GM21528 (cell line): ENCODE results near the gene FTO.
"Not testable (repeated sequence)": the region's sequence is repeated elsewhere in the genome, so short reads cannot be mapped to it uniquely, and the experiment has no call there.

Source experiments
- ATAC-seq: cut with Tn5 transposase; IDR thresholded peaks from one replicate; pipeline ENCODE4 v1.9.1; 2021; ENCODE audit warnings: mild to moderate bottlenecking, moderate library complexity; ENCODE audit not compliant: unreplicated experiment, low FRiP score

The FTO gene

DNA sequence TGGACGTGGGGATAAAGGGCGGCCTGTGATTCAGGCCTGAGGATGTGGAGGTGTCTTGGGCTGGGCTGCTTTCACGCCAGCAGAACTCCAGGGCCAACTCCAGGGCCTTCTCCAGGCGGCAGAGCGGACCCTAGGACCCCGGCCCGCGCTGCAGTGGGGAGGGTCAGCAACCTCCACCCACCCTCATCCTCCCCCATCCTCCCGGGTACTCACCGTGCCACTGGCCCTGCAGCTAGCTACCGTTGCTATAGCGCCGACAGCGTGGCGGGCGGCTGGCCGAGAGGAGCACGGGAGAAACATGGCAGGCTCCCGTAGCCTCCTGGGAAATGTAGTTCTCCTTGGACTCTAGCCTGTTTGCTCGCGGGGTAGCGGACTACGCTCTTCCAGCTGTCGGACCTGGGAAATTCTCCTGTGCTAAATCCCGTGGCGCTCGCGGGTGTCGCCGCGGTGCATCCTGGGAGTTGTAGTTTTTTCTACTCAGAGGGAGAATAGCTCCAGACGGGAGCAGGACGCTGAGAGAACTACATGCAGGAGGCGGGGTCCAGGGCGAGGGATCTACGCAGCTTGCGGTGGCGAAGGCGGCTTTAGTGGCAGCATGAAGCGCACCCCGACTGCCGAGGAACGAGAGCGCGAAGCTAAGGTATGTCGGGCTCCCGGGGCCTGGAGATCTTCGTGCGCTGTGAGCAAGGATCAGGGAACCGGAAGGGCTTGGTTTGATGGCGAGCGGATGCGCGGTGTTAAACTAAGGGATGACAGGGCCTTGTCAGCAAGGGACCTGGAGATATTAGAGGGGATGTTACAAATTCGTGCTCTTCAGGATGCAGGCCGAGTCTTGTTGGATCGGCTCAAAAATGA, at the start of gene FTO, which contains the start of gene RPGRIP1L:
Gene FTO (plus strand): TSS at position 567 of the 855 bp plus-strand sequence.
Gene RPGRIP1L (minus strand): TSS at position 270 of the 855 bp plus-strand sequence. CDS start 3,136 bp downstream, outside the sequence.
- ATAC-seq, result peak; percentile 99

DNA sequence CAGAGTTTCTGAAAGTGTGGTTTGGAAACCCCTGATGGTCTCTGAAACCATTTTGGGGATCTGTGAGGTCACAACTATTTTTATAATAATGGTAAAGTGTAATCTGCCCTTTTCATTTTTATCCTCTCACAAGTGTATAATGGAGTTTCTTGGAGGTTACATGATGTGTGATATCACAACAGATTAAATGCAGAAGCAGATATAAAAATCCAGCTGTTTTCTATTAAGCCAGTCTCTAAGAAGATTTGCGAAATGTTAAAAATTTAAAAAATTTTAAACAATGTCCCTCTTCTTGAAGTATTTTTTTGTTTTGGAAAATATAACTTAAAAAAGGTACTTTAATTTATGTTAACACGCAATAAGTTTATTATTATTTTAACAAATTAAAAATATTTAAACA, 49.0 kb upstream of the FTO start:
- no peak for ATAC-seq

DNA sequence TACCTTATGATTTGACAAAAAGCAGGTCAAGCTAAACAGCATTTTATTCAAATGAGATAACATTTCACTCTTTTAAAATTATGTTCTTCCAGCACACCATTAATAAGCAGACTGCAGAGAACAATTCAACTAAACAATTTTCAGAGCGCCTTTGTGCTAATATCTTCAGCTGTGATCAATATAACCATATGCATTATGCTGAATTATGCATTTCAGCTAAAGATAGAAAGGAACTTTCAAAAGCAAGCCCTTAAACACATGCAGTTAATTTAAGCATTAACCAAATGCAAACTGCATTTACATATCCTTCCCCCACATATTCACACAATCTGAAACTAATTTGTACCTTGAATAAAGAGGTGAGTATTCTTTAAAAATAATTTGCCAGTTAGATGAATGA, 41.9 kb upstream of the FTO start:
- ATAC-seq, result no peak

DNA sequence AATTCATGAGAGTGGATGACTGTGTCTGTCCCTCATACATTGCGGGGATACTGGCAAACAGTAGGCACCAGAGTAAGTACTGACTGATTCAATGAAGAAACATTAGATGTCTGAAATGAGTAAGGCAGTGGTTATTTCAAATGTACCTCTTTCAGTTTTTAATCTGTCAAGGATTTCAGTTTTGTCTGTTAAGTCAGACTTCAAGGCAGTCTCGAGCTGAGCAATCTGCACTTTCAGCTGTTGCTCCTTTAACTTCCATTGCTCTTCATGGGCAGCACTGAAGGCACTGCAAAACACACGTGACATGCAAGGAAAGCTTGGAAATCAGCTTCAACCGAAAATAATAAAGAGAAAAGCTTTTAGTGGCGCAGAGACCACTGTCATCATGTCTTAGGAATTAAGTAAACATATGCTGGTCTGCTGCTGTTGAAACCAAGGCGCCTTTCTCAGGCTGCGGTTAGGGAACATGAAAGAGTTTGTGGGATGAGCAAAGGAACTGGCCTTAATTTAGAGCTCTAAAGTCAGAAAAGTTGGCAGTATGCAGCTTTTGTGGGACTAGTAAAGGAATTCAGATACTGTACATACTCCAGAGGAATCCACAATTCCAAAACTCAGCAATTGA, 39.1 kb upstream of the FTO start:
- ATAC-seq, result no peak

DNA sequence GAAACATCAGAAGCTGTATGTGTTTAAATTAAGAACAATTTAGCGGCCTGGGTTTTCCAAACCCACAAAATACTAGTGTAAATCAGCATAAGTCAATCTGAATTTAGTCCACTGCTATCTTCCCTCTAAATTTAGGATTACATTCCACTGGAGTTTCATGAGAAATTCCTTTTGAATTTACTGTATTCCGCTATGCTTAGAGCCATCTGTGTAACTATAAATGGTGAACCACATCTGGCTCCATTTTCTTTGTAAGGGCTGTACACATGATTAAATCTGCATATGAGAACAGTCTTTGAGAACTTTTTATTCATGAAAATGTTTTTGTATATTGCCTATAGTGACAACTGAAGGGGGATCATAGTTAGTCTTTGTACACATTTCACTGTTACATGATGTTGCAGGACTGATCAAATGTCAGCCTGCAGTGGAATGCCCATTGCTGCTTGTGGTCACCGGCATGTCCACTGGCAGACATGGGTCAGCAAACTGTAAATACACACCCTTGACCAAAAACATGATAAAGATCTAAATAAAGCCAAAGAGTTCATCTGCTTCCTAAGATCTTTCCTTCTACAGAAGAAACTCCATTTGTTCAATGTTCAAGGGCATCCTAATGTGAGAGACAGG, 37.1 kb upstream of the FTO start:
- no peak for ATAC-seq

DNA sequence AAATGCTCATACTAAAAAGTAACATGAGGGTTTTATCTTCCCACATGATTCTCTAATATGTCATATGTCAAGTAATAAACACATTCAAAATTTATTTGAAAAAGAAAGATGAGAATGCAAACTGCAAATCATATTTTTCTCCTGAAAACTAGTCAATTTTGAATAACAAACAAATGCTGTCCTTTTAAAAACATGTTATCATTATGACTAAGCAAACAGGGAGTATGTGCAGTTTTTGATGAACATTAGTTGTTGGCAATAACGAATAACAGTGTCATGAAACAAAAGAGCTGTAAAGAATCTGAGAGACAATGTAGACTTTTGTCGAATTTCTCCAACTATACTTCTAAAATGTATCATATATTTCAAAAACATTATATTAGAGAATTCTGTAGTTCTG, 35.1 kb upstream of the FTO start:
- no peak for ATAC-seq

DNA sequence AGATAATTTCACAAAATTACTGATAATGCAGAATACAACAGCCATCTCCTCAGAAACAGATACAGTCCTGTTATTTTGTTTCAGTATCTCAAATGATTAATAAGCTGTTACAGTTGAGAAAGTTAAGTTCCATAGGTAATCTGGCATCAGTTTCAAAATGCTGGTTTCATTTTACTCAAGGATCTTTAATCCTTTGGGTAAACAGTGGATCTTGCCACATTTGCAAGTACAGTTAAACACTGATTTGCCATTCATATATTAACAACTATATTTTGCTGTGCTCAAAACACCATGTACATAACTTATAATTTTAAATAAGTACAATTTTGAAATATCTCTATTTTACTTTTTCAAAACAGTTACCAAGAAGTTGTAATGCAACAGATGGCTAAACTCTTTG, 31.5 kb upstream of the FTO start:
- no peak for ATAC-seq

DNA sequence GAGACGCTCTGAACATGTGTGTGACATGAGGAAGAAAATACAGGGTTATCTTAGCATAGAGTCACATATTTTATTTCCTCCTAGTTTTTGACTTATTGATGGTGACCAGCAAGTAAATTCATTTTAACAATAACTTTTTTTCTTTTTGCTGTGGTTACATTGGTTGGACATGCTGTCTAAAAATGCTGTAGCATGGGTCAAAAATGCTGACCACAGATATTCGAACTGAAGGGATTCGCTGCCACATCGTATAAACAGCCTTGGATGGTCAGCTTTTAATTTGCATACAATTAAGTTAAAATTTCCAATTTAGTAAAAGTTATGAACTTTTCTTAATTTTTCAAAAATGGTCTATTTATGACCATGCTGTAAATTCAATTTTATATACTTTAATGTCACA, 30.8 kb upstream of the FTO start:
- ATAC-seq, result no peak

DNA sequence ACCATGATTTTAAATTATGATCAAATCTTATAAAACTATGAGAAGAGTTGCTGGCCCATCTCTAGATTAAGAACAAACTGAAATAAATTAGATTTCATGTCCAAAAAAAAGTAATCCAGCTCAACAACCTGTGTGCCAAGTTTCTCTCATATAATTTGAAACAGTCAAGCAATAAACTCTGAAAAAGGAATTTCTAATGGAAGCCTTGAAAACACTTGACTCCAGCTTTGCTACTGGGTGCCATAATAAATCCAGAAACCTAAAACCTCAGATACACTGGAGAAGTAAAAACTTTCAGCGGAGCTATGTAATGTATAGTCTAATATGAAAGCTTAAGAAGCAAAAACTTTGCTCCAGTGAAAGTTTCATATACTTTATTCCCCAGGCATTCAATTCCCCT, 25.8 kb upstream of the FTO start:
- ATAC-seq, result no peak

DNA sequence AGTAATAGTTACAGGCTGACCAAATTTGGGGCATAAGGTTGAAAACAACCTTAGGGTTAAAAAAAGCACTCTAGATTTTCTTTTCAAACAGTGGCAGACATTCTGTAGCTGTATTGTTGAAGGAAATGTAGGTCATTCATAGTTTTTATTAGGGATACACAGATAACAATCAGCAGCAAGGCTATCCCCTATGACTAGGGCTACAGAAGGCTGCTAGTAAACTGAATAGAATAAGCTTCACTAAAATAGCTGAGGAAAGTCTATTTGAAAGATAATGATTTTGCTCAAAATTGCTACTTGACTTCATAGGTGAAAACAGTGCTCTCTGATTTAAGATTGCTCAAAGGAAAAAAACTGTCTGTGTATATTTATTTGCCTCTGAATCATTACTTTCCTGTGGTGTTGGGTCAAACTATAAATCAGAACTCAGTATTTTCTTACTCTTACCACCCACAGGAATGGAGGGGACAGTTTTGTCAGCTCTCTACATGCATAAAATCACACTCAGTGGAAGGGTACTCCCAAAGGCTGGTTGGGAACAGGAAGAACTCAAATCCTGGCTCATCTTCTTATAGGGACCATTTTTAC, 25.1 kb upstream of the FTO start:
- ATAC-seq, result no peak

DNA sequence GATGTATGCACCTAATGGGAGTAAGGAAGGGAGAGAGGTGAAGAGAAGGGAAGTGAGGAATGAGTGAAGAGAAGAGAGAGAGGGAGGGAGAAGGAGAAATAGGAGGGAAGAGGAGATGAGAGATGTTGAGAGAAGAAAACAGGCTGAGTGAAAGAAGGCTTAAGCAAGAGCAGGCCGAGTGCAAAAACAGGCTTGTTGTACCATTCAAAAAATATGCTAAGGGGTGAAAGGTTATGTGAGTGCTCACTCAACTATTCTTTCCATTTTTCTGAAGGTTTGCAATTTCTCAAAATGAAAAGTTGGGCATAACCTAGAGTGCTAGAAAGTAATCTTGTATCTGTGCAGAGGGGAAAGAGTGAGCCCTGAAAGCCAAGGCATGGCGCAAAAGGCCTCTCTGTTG, 23.2 kb upstream of the FTO start:
- no peak for ATAC-seq

DNA sequence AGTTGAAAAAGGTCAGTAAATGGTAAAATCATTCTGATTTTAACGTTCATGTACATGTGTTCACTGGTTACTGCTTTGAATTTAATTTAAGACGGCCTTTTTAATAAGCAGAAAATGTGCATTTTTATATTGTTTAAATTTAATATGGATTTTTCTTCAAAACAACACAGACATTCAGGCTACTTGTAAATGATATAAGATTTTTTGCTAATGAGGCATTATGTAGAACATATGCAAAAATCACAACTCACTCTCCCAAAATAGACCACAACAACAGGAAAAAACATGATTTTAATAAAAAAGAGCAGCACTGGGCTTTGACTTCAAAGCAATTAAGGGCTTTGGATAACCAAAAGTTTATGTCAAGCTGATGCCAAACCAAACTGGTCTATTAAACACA, 22.6 kb upstream of the FTO start:
- ATAC-seq, result no peak

DNA sequence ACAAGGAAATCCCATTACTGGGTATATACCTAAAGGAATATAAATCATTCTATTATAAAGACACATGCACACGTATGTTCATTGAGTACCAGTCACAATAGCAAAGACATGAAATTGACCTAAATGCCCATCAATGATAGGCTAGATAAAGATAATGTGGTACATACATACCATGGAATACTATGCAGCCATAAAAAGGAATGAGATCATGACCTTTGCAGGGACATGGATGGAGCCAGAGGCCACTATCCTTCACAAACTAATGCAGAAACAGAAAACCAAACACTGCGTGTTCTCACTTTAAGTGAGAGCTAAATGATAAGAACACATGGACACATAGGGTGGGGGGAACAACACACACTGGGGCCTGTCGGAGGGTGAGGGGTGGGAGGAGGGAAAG, 18.6 kb upstream of the FTO start:
- ATAC-seq, result not testable (repeated sequence)

DNA sequence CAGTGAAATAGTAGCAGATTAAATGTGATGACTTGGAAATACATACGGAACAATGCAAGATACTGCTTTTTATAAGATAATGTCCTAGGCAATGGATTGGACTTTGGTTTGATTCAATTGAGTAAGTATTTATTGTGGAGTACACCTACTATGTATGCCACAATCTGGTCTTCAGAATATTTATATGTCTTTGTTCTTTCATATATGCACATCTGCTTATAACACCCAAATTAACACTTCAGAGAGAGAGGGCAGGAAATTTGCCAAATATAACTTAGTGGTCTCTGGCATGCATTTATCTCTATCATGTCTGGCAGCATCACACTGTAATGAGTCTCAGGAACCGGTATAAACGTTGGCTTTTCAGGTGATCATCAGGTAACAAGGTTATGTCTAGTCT, 17.2 kb upstream of the FTO start:
- no peak for ATAC-seq

DNA sequence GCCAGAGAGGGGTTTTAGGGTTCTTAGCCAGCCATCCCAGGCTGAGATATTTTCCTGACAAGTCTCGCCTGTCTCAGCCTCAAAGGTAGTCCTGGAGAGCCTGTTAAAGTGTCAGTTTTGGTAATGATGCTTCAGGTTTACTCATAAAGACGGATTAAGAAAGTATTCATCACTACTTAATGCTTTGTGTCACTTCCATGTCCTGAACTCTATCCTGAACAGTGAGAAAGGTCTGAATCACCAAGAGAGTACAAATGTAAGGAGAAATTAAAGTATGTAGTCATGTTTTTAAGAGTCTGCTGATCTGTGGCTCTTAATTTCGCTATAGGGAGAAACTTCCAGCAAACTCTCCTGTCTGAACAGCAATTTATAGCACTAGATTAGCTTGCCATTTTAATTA, 14.3 kb upstream of the FTO start:
- no peak for ATAC-seq

DNA sequence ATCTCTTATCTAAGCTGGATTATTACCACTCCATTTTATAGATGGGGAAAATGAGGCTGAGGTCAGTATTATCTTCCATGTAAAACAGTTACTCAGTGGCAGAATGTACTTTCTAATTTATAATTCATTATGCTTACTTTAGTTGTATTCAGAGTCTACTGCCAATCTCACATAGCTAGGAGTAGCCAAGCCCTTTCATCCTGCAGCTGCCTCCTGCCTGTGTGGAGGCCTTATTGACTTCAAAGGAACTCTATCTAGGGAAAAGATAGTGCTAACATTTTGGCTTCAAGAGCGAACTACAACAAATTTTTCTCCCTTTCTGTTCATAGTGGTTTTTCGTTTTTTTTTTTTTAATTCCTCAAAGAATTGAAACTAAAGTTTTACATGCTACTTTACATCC, 13.2 kb upstream of the FTO start:
- ATAC-seq, result no peak

DNA sequence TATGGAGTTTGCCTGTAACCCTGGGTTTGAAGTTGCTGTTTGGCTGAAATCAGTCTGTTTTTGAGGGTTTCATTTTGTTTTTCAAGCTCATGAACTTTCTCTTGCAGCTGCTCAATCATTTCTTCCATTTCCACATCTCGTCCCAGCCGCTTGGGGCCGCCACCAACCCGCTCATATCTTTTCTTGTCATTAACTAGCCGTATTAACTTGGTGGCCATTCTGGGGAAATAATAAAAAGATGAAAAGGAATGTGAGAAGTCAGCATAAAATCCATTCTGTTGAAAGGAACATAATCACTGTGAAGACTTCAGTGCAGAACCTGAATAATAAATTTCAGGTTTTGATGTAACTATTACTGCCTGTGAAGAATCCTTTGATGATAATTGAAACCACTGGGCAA, 11.8 kb upstream of the FTO start:
- no peak for ATAC-seq

DNA sequence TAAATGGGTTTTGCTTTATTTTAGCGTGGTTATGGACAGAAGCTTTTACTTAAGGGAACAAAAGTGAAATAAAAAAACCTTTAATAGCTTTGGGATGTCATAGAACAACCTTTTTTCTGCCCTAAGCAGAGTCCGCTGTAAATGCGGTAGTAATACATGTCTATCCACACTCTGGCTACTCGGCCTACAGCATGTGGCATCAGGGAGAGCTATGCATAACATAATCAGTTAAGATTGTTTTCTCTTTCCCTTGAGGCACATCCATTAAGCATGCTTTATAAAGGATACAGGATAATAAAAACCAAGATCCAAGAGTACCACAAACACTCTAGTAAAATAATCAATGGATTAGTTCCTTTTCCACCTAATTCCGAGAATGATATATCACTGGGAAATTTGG, 10.6 kb upstream of the FTO start:
- ATAC-seq, result no peak

DNA sequence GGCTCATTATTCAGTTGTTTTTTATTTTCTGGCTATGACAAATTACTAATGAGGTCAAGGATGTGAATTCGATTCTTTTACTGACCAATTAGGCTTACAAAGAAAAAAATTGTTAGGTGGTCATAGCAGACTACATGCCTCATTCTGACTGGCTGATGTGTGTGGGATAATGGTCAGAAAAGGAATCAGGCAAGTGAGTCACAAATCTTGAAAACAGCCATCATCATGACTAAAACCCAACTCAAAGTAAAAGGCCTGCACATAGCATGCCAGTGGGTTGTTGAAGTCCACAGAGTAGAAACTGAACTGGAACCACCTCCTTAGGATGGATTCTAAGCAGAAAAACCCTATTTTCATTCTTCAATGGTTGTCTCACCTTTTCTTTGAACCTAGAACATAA, 8.9 kb upstream of the FTO start:
- ATAC-seq, result no peak

DNA sequence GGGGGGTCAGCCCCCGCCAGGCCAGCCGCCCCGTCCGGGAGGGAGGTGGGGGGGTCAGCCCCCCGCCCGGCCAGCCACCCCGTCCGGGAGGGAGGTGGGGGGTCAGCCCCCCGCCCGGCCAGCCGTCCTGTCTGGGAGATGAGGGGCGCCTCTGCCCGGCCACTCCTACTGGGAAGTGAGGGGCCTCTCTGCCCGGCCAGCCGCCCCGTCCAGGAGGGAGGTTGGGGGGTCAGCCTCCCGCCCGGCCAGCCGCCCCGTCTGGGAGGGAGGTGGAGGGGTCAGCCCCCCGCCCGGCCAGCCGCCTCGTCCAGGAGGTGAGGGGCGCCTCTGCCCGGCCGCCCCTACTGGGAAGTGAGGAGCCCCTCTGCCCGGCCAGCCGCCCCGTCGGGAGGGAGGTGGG, 5.7 kb upstream of the FTO start:
- ATAC-seq, result not testable (repeated sequence)

DNA sequence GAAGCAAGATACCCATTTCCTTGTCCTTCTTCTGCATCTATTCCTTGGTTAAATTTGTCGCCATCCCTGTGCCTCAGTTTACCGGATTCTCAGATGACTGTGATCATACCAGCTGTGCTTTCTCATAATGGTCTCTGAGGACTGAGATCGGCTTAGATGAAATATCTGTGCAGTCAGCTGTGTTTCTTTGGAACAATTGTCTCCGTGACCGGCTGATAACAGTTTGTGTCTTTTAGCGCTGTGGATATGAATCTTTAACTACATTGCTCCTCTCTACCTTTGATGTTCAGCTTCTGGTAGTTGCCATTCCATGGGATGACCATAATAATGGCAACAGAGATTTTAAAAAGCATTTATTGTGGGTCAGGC, 473 bp downstream of the FTO start:
- ATAC-seq, result no peak
